GM19023 (cell line): ENCODE results near the gene MYEF2.

ENCODE experiments used
- ATAC-seq: cut with Tn5 transposase; IDR thresholded peaks from one replicate; pipeline ENCODE4 v1.9.1; 2021; ENCODE audit warnings: mild to moderate bottlenecking, moderate library complexity; ENCODE audit not compliant: unreplicated experiment

MYEF2 gene

DNA sequence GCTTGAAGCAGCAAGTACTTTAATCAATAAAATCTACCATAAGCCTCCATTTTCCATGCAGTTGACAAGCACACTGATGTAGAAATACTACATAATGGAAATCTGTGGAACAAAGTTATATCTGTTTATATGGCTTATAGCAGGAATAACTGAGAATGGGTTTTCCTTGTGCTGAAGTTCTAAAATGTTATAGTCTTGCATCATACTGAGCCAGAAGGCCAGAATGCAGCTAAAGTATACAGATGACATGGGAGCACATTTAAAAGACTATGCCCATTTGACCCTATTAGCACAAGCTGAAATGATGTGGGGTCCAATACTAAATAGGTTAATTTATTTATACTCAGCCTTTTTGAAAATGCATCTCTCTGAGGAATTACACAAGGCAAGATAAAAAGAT is 32.2 kb downstream of the MYEF2 start:
- ATAC-seq = no peak

DNA sequence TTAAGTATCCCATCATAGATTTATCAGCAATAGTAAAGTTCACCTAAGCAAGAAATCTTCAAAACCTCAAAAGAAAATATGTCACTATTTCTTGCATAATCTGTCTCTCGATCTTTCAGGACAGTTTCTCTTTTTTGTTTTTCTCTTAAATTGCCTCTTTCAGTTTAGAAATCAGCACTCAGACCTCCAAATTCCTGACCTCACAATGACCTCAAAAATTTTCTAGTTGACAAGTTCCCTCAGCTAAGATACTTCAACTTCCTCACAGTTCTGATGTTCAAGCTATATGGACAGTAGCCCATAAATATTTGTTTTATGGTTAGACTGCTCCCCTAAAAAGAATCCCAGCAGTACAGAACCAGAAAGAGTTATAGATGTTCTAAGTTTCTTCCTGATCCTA is 33.2 kb downstream of the MYEF2 start:
- ATAC-seq = peak; percentile 70

DNA sequence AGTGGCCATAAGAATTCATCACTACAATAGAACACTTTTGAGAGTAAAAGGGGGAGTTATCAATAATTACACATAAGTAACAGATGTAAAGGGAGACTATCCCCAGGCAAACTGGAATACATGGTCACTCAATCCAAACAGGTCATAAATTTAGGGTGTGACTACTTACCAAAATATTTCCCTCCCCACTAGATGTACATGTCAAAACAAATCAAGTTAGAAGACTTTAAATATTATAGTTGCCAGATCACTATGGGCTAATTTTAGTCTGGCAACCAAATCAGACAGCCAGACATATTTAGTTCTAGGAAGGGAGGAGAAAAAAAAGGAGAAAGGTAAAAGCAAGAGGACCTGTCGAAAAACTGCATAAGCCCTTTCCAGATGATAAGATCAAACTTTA is 34.2 kb downstream of the MYEF2 start:
- ATAC-seq = no peak

DNA sequence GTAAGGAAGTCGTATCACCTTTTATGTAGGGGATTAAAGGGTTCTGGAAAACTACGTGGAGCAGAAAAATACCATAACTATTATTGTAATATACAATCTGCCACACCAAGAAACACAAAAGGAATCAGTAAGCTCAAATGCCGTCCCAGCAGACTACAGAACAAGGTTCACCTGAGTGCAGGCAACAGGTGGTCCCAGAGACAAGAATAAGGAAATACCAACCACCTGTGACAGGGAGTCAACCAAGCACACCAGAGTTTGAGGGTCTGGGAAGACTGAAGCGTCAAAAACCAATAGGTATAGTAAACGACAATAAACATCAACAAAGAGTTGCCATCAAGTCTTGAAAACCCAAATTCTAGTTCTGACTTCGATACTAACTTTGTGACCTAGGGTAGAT is 45.2 kb downstream of the MYEF2 start:
- no peak for ATAC-seq

DNA sequence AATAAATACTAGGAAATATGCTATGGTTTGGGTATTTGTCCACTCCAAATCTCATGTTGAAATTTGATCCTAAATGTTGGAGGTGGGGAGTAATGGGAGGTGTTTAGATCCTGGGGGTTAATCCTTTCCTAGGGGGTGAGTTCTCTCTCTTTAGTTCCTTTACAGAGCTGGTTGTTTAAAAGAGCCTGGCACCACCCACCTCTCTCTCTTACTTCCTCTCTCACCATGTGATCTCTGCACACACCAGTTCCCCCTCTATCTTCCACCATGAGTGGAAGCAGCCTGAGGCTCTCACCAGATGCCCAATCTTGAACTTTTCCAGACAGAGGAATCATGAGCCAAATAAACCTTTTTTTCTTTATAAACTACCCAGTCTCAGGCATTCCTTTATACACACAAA is 46.8 kb downstream of the MYEF2 start:
- no peak for ATAC-seq

DNA sequence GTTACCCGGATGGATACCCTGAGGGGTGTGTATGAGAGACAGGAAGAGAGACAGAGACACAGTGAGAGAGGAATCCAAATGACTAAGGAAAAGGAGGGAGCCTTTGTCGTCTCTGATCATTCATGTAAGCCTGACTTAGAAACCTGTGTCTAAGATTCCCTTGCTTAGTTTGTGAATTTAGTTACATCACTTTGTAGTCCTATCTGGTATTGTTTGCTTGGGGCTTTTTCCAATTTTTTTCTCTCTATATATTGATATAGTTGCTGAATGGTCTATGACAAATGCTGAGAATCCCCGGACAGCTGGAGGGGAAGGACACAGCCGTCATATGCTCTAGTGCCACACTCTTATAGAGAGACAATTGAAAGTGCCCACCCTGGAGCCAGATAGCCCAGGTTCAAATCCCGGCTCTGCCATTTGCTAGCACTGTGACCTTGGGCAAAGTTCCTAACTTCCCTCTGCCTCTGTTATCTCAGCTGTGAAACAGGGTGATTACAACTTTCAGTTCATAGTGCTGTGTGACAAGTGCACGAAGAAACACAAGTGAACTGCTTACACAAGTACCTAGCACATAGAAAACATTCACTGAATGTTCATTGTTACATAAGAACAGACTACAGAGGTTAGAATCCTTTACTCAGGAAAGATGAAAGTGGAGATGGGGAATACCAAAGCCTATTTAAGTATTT is 51.3 kb downstream of the MYEF2 start:
- ATAC-seq = no peak

DNA sequence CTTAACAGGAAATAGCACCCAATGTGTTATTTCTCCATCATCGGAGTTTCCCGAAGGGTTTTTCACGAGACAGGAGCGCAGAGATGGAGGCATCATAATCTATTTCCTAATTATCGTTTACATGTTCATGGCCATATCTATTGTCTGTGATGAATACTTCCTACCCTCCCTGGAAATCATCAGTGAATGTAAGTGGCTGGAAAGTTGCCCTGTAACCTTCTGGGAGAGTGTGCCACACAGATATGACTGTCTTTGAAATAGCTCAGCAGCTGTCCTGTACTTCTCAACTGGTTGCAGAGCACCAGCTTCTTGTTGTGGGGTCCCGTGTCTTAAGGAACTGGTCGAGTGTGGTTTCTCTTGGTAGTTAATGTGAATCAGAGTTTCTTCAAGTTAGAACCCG is 56.2 kb downstream of the MYEF2 start:
- ATAC-seq = no peak

DNA sequence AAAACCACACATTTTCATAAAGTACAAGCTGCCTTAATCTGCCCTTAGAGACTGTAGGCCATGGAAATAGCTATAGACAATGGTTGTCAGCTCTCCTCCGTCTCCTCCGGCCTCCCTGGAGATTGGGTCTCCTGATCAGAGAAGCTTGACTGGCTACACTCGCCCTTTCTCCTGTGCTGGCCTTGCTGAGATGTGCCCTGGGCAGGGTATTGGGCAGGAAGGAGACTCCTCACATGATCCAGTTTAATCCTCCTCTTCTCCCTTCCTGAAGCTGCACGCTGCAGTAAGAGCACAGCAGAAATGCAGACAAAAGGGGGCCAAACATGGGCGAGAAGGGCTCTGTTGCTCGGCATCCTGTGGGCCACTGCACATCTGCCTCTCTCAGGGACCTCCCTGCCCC is 57.4 kb downstream of the MYEF2 start, which contains the start of gene SLC24A5:
TSS of gene SLC24A5 (plus strand) at position 246 of the 400 bp plus-strand sequence. CDS start at position 301, 55 bp downstream.
- ATAC-seq = no peak

DNA sequence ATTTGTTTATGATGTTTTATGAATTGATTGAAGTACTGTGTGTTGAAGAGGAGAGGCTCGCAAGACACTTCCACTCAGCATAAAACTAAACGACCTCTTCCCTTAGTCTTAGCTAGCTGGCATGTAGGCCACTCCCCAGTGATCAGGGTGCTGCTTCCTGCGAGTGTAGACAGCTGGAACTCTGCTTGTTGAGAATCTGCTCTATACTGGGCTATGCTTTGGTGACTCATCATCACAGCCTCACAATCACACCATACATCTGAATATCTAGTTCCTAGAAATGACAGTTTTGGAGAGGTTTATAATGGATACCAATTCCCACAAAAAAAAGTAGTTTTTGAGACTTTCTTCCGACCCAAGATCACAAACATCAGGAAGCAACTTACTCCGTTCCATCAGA is 58.8 kb downstream of the MYEF2 start:
- no peak for ATAC-seq

DNA sequence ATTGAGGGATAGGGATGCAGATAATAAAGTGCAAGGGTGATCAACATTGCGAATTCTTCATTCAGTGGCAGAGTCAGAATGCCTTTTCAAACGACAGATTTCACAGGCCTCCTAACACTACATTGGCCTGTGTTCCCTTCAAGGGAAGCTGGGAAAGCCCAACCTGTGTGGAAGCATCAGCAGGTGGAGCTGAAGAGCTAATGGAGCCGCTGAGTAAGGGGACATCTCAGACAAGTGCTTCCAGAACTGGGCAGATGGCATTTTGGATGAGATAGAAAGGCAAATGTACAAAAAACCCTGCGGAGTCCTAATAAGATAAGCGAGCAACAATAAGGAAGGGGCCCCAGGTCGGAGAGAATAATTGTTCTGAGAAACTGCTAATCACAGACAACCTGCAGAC is 65.9 kb downstream of the MYEF2 start:
- no peak for ATAC-seq

DNA sequence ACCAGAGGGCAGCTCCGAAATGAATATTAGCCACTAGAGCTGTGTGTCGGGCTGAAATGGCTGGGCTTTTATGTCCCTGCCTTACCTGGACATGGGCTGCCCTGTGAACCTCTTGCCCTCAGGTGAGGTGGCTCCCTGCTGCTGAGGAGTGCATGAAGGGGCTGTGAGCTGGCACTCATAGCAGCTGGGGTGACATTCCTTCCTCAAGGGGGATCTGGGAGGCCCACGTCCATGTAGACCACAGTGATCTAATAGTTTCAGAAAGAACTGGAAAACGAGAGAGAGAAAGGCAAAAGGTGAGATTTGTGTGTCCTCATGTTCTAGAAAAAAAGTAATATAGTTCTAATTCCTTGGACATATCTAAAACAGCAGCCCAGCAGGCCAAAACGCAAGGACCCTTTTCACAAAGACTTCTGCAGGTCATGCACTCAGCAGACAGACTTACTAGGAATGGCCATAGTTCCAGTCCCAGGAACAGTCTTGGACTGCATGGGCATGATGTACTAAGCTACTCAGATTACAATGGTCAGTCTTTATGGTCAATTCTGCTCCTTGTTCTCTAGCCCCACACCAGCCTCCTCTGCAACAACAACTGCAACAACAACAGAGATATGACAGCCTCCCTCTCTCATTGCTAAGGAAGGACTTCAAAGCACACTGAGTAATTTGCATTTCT is 68.1 kb downstream of the MYEF2 start:
- no peak for ATAC-seq

DNA sequence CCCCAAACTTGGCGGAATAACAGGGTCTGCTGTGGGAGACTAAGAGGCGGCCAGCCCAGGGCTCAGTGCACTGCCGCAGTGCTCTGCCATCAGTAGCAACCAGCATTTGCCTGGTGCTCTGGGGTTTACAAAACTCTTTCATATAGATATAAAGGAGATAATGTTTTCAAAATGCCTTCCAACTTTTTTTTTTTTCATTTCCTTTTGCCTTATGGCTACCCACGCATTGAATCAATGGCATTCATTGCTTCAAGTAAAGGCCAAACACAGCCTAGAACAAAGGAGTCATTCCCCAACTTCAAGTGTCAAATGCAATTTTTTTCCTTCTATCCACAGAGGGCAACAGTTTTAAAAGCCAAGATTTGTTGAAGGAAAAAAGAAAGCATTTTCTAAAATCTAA is 68.9 kb downstream of the MYEF2 start:
- ATAC-seq = no peak

DNA sequence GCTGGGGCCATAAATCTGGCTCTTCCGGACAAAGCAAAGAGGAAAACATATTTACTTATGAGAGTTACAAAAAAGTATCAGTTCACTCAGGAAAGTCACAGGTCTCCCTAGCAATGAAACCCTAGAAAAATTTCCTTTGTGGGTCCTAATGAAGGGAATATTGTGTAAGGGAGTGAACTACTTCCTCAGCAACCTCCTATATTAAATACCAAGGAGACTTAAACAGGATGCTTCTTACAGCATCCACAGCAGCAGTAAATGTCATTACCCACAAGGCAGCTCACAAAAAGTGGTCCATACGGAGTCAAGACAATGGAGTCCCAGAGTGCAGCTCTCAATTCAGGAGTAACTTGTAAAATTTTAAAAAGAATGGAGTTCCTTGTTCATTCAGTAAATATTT is 72.2 kb downstream of the MYEF2 start:
- ATAC-seq = no peak

DNA sequence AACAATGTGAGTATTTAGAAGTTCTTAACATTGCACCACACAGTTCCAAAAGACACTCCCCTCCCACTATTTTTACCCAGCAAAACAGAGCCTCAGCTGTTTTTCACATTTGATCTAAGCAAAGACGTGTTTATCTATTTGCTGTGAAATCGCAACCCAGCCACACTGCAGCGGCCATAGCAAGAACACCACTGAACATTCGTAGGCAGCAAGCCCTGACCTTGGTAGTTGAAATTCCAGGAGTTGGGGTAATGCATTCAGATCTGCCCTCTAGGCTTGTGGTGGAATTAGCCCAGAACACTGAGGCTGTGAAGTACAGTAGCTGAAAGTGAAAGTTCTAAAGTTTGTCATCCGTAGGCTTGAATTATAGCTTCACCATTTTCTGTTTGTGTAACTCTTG is 74.4 kb downstream of the MYEF2 start:
- ATAC-seq = no peak

DNA sequence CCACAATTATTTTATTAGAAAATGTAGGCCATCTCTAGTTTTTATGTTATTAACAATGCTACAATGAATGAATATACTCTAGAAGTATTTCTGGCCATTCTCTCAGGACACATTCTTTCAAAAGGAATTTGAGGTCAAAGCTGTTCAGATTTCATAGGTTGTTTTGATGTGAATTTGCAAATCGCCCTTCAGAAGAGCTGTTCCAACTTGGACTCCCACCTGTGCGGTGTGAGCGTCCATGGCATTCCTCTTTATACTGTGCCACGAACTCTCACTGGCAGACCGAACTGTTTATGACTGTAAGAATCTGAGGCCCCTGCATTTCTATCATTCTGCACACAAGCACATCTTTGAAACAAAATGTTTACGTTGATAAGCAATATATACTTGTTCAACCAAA is 75.9 kb downstream of the MYEF2 start:
- ATAC-seq = no peak

DNA sequence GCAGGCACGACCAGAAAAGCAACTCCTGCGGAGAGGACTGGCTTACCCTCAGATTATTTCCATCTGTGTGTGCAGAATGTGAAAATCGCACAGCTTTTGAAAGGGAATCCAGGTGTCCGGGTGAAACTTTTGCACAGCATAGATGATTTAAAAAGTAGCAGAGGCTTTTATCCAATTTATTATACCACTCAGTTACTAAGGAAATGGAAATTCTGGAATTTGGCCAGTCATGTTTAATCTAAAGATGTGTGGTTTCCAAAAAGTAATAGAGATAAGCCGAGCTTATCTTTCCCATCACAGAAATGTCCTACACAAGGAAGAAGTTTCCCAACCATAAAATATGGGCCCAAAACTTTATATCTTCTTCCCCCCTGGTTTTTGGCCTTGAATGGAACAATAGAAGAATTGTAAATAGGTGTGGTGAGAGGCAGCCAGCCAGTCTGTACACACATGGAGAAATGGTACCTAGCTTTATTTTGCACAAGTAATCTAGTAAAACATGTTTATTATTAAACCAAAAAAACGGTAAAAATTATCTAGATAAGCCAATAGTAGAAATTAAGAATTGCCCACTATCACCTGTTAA is 76.6 kb downstream of the MYEF2 start:
- ATAC-seq = no peak

DNA sequence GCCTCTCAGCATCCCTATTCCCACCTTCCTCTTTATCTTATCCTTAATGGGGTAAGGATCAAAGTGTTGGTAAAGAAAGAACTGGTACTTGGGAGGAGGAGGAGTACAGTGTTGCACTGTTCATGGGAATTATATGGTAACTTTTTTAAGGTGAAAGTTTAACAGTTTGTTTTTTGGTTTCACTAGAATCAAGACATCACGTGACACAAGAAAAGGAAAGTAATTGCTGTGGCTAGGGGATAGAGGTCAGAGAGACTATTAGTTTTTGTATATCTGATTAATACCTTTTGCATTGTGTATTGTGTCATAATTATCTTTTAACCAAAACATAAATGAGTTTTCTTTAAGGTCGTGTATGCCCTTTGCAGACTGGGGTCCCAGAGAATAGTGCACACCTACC is 80.8 kb downstream of the MYEF2 start:
- ATAC-seq = no peak

DNA sequence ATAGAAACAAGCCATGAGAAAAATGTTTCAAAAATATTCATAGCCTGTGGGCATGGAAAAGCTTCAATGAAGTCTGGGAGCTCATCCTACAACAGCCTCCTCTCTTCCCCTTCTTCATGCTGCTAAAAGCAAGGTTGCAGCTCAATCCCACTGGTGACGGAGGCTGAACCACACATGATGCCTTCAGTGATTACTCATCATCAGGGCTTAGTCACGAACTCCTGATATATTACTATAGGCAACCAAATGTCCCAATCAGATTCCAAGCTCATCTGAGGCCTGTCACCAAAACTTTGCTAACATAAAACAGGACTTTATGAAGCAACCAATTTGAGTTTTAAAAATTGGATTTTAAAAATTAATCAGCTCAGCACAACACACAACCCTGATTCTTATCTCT is 81.3 kb downstream of the MYEF2 start:
- ATAC-seq = no peak

DNA sequence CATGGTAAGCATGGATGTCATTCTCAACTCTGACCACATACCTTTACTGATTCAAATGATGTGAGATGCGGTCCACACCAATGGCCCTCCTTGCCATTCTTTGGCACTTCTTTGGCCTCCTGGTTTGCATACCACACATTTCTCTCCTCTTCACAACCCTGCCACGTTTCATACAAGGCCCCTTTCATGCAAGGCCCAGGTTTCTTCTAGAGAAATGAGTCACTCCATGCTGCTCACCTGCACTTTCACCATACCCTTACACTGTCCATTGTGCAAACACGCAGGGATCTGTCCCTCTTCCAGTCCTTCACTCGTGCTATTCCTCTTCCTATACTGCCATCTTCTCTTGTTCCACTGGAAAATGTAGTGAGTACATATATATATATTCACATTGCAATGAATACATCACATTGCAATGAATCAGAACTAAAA is 81.7 kb downstream of the MYEF2 start:
- ATAC-seq = peak; percentile 92

DNA sequence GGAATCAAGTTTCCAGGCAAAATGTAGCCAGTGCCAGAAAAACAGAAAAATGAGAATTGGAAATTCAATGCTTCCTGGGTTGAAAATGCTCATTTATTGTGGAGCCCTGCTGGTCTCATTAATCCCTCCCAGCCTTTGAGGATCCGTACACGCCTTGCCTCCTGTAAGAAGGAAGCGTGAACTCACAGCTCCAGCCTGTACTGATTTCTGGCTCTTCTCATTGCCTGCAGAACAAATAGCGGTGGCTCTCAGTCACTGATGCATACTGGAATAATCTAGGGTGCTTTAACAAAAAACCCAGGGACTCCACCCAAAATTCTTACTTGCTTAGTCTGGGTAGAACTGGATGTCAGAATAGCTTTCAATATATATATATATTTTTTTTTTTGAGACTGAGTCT is 86.6 kb downstream of the MYEF2 start:
- ATAC-seq = no peak

DNA sequence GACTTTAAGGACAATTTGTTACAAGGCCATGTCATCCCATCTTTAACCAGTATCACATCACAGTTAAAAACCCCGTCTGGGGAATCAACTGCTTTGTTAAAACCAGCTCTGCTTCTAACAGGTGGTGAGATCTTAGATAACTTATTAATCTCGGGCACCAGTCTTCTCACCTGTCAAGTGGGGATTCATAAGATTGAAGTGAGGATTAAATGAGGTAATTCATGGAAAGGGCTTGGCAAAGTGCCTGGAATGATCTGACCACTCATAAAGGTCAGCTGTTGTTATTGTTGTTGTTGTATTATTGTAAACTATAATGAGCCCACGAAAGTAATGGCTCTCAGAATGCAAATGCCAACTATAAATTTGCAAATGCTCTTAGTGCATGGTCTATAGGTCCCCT is 87.4 kb downstream of the MYEF2 start:
- no peak for ATAC-seq

DNA sequence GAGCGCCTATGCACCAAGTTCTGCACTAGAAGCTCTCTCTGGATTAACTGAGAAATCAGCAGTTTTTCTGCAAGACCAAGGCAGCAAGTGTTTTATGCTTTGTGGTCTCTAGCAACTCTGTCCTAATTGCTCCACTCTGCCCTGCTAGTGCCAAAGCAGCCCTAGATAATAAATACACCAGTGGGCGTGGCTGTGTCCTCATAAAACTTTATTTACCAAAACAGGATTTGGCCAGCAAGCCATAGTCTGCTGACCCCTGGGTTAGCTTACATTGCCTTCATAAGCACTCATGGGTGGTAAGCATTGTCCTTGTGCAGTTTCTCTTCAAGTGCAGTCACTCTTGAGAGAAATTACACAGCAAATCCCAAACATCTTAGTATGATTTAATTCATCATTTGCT is 88.0 kb downstream of the MYEF2 start:
- ATAC-seq = no peak
